ENCODE data around the gene KRTAP29-1. TPM values are rescaled to one million over a fixed set of nuclear protein-coding genes. Genes with fewer than 3 reads are reported as not detected.

Gene KRTAP29-1
- total RNA-seq, 1 experiment from 2014 or later = not detected

DNA sequence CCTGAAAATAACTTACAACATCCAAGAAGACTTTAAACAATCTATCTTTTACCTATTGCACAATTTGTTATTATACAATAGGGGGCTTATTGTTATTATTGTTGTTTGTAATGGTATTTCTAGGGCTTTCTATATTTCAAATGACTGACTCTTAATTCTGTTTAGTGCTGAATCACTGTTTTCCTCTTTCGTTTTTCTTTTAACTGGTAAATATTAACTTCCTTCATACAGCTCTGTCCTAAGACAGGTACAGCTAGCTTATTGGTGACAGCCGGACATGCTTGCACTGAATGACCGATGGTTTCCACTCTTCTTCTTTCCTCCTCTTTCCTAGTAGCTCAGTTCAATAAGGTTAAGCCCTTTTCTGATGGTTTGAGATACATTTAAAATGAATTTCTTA is 15.6 kb downstream of the KRTAP29-1 start:
- H3K9me3 ChIP-seq (ENCODE audit: control insufficient read depth, low read depth, low read length) = no peaks in the 10 kb centered on the region
- H2BK12ac ChIP-seq (ENCODE audit: insufficient read length, low read depth, low read length) = no peak overlapping the region
- peaks cover 8 to 15% of the 10 kb centered on the region in 2 experiments for H3K4me1 Mint-ChIP-seq
- no peak overlapping the region for H3K56ac ChIP-seq (ENCODE audit: insufficient read length, low read depth, low read length)
- no peak overlapping the region for H3K4me3 Mint-ChIP-seq
- H4K20me1 ChIP-seq (ENCODE audit: control insufficient read depth, insufficient read depth, insufficient read length) = no peaks in the 10 kb centered on the region
- H3K14ac ChIP-seq (ENCODE audit: insufficient read depth, low read length) = no peak overlapping the region
- no peak overlapping the region for H4K8ac ChIP-seq (replicated peaks; ENCODE audit: insufficient read length, low read depth, low read length)
- H3K27me3 Mint-ChIP-seq (ENCODE audit: low read depth) = no peaks in the 10 kb centered on the region
- H2BK20ac ChIP-seq (ENCODE audit: low read depth, low read length, poor library complexity, severe bottlenecking) = no peak overlapping the region
- WGBS (ENCODE audit: extremely low coverage, insufficient read length, low lambda C conversion rate) = no CpG with 5 or more reads among the region's 3 CpGs
- H3K79me1 ChIP-seq (ENCODE audit: insufficient read depth, low read depth, low read length, poor library complexity, severe bottlenecking) = no peaks in the 10 kb centered on the region
- peaks cover 8% of the 10 kb centered on the region; the same call in 1 of the 2 replicates for H3K4me1 ChIP-seq (ENCODE audit: insufficient read depth, low read length)
- no peak overlapping the region for H3T11ph ChIP-seq (ENCODE audit: low read length)
- no peak for DNase-seq
- H3K27me3 ChIP-seq (ENCODE audit: insufficient read depth, low read length) = no peaks in the 10 kb centered on the region
- no peak overlapping the region for H3K4me2 ChIP-seq (ENCODE audit: insufficient read depth, insufficient read length, low read length)
- no peak overlapping the region for H2BK120ac ChIP-seq (ENCODE audit: low read depth, low read length, poor library complexity, severe bottlenecking)
- H3K36me3 Mint-ChIP-seq (ENCODE audit: insufficient read depth in 1 of 3, low read depth in 3 of 3) = no peaks in the 10 kb centered on the region
- TF ChIP-seq, protein P1, sequence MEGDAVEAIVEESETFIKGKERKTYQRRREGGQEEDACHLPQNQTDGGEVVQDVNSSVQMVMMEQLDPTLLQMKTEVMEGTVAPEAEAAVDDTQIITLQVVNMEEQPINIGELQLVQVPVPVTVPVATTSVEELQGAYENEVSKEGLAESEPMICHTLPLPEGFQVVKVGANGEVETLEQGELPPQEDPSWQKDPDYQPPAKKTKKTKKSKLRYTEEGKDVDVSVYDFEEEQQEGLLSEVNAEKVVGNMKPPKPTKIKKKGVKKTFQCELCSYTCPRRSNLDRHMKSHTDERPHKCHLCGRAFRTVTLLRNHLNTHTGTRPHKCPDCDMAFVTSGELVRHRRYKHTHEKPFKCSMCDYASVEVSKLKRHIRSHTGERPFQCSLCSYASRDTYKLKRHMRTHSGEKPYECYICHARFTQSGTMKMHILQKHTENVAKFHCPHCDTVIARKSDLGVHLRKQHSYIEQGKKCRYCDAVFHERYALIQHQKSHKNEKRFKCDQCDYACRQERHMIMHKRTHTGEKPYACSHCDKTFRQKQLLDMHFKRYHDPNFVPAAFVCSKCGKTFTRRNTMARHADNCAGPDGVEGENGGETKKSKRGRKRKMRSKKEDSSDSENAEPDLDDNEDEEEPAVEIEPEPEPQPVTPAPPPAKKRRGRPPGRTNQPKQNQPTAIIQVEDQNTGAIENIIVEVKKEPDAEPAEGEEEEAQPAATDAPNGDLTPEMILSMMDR (conservative IDR thresholded peaks at IDR 0.05) = no peak
- no peak overlapping the region for H3K18ac ChIP-seq (ENCODE audit: insufficient read length, low read depth, low read length)
- H2BK5ac ChIP-seq (ENCODE audit: insufficient read length, low read length) = no peak overlapping the region
- no peak overlapping the region for H3K9ac ChIP-seq (ENCODE audit: extremely low read depth, insufficient read length, low read length)
- H3K4ac ChIP-seq (ENCODE audit: low read depth, low read length) = no peak overlapping the region
- H2BK15ac ChIP-seq (ENCODE audit: low read depth, low read length) = no peak overlapping the region
- no peak overlapping the region for H3K23ac ChIP-seq (ENCODE audit: insufficient read length, low read depth, low read length)
- no peak overlapping the region for H4K5ac ChIP-seq (ENCODE audit: insufficient read length, low read depth, low read length)
- no peaks in the 10 kb centered on the region for H3K23me2 ChIP-seq (ENCODE audit: insufficient read length, low read depth, low read length, poor library complexity, severe bottlenecking)
- no peak overlapping the region for H3K27ac Mint-ChIP-seq
- no peak overlapping the region for H2AFZ ChIP-seq (ENCODE audit: low read length)
- no peak overlapping the region for H3K27ac ChIP-seq (ENCODE audit: insufficient read length, low read depth, low read length)
- no peak overlapping the region for H2AK5ac ChIP-seq (ENCODE audit: insufficient read length, low read length)
- H3K9me3 Mint-ChIP-seq = no peaks in the 10 kb centered on the region
- no peaks in the 10 kb centered on the region for H3K79me2 ChIP-seq (ENCODE audit: insufficient read depth, low read length)
- H4K91ac ChIP-seq (ENCODE audit: insufficient read length, low read depth, low read length) = no peak overlapping the region
